ENCODE measurements around the gene STIM1.

The STIM1 gene

GRCh38 chr11:3843326-3843725 lies 12.1 kb upstream of the STIM1 start:
- Histone ChIP-seq H3K36me3 (ENCODE audit: control insufficient read depth, insufficient read depth, low read length) (no peaks in the 10 kb centered on the region), H3K27me3 (replicated peaks; ENCODE audit: control insufficient read depth, insufficient read depth, low read length) (no peaks in the 10 kb centered on the region), H3K4me3 (replicated peaks; ENCODE audit: low read depth, low read length) (no peak overlapping the region)
- DNase-seq (ENCODE audit: extremely low read depth, insufficient read length) = no peak
- no peak for TF ChIP-seq CTCF (IDR thresholded peaks at IDR 0.05; ENCODE audit: insufficient read depth, low read length, poor library complexity, severe bottlenecking)

- DNase-seq (ENCODE audit: extremely low read depth, insufficient read length) = no peak
- Histone ChIP-seq H3K27me3 (replicated peaks; ENCODE audit: control insufficient read depth, insufficient read depth, low read length) (no peaks in the 10 kb centered on the region), H3K4me3 (replicated peaks; ENCODE audit: low read depth, low read length) (no peak overlapping the region), H3K36me3 (ENCODE audit: control insufficient read depth, insufficient read depth, low read length) (no peaks in the 10 kb centered on the region)
- no peak for TF ChIP-seq CTCF (IDR thresholded peaks at IDR 0.05; ENCODE audit: insufficient read depth, low read length, poor library complexity, severe bottlenecking)
These were observed 10.2 kb upstream of the STIM1 start for GRCh38 chr11:3845246-3845645.

- no peak for DNase-seq (ENCODE audit: extremely low read depth, insufficient read length)
- H3K36me3 ChIP-seq (ENCODE audit: control insufficient read depth, insufficient read depth, low read length) = no peaks in the 10 kb centered on the region
- no peak overlapping the region for H3K4me3 ChIP-seq (replicated peaks; ENCODE audit: low read depth, low read length)
- TF ChIP-seq CTCF (IDR thresholded peaks at IDR 0.05; ENCODE audit: insufficient read depth, low read length, poor library complexity, severe bottlenecking) = no peak
- H3K27me3 ChIP-seq (replicated peaks; ENCODE audit: control insufficient read depth, insufficient read depth, low read length) = no peaks in the 10 kb centered on the region
These were observed 9.8 kb upstream of the STIM1 start for GRCh38 chr11:3845670-3846069.

- no peak for DNase-seq (ENCODE audit: extremely low read depth, insufficient read length)
- Histone ChIP-seq H3K36me3 (ENCODE audit: control insufficient read depth, insufficient read depth, low read length) (no peaks in the 10 kb centered on the region), H3K4me3 (replicated peaks; ENCODE audit: low read depth, low read length) (no peak overlapping the region), H3K27me3 (replicated peaks; ENCODE audit: control insufficient read depth, insufficient read depth, low read length) (no peaks in the 10 kb centered on the region)
- TF ChIP-seq CTCF (IDR thresholded peaks at IDR 0.05; ENCODE audit: insufficient read depth, low read length, poor library complexity, severe bottlenecking) = peak; percentile 55
These were observed 6.1 kb upstream of the STIM1 start for GRCh38 chr11:3849297-3849874.

- Histone ChIP-seq H3K27me3 (replicated peaks; ENCODE audit: control insufficient read depth, insufficient read depth, low read length) (no peaks in the 10 kb centered on the region), H3K36me3 (ENCODE audit: control insufficient read depth, insufficient read depth, low read length) (no peaks in the 10 kb centered on the region), H3K4me3 (replicated peaks; ENCODE audit: low read depth, low read length) (no peak overlapping the region)
- DNase-seq (ENCODE audit: extremely low read depth, insufficient read length) = no peak
- no peak for TF ChIP-seq CTCF (IDR thresholded peaks at IDR 0.05; ENCODE audit: insufficient read depth, low read length, poor library complexity, severe bottlenecking)
These were observed 2.0 kb upstream of the STIM1 start for GRCh38 chr11:3853545-3853842.

All from GM06990 (cell line).